ENCODE results near the gene NOTUM.

Gene NOTUM

GRCh38 chr17:81912441-81913309 is 48.3 kb downstream of the NOTUM start:
- peaks cover 0 to 61% of the 10 kb centered on the region in 2 experiments; a peak in 1 of 3 replicates for H3K36me3 ChIP-seq (ENCODE audit: control insufficient read depth in 2 of 2, insufficient read depth in 1 of 2, low read length in 2 of 2)
- H3K27ac ChIP-seq (ENCODE audit: extremely low read depth, low read depth, low read length): no peak overlapping the region
- TF ChIP-seq KLF1 (tag by site-specific recombination; IDR thresholded peaks at IDR 0.05) (peak; percentile 86), KLF17 (tag by site-specific recombination; IDR thresholded peaks at IDR 0.05) (peak; percentile 83), ZNF394 (tag by site-specific recombination; IDR thresholded peaks at IDR 0.05; ENCODE audit: borderline replicate concordance) (no peak), ZNF692 (tag by site-specific recombination; IDR thresholded peaks at IDR 0.05) (peak; percentile 88), ZNF76 (tag by site-specific recombination; IDR thresholded peaks at IDR 0.05; ENCODE audit: borderline replicate concordance, low read depth) (no peak), ZFP69B (tag by site-specific recombination; IDR thresholded peaks at IDR 0.05) (peak; percentile 94), KLF8 (tag by site-specific recombination; IDR thresholded peaks at IDR 0.05) (peak; percentile 17; the same call in 1 of the 2 replicates), SALL2 (tag by site-specific recombination; IDR thresholded peaks at IDR 0.05; ENCODE audit: borderline replicate concordance) (no peak), ZBTB48 (tag by site-specific recombination; IDR thresholded peaks at IDR 0.05) (peak; percentile 34; the same call in 1 of the 2 replicates), PRDM4 (tag by site-specific recombination; IDR thresholded peaks at IDR 0.05) (no peak), ZNF623 (tag by site-specific recombination; IDR thresholded peaks at IDR 0.05) (peak; percentile 28; the same call in 1 of the 2 replicates), ZNF660 (tag by site-specific recombination; IDR thresholded peaks at IDR 0.05) (peak; percentile 92), PBX3 (CRISPR knock-in tag; IDR thresholded peaks at IDR 0.05) (0 out of 2 replicates have a peak, but pooled peaks have one; percentile 27), ZEB2 (tag by site-specific recombination; IDR thresholded peaks at IDR 0.05) (no peak), KLF10 (tag by site-specific recombination; IDR thresholded peaks at IDR 0.05) (peak; percentile 68; the same call in 1 of the 2 replicates), ZBTB44 (tag by site-specific recombination; IDR thresholded peaks at IDR 0.05) (no peak), TCF7L2 (IDR thresholded peaks at IDR 0.05; ENCODE audit: borderline replicate concordance, low read depth, low read length) (no peak)
- no peaks in the 10 kb centered on the region for H3K9me3 ChIP-seq (ENCODE audit: control insufficient read depth, insufficient read depth, low read depth, low read length)
- POLR2A ChIA-PET: interaction anchor here (0.5 to 2.0 kb wide), 10 partner anchors 9 to 209 kb away, joined by 3 to 10 read pairs (median 3); partner anchors contain the start of genes MAFG and MRPL12
- CTCF ChIA-PET: interaction anchor here (0.7 to 1.9 kb wide), 5 partner anchors 12 to 107 kb away, joined by 3 to 8 read pairs (median 3); no protein-coding TSS in a partner anchor
- peaks cover 10% of the 10 kb centered on the region for H3K4me1 ChIP-seq (ENCODE audit: control insufficient read depth, insufficient read depth, low read length)
- H3K4me3 ChIP-seq (ENCODE audit: low read depth, low read length): no peak overlapping the region

Measured in HEK293 (cell line).